Renal cortex interstitium (tissue), 11 donors: ENCODE measurements around the gene CERS6. TPM values are rescaled to one million over a fixed set of nuclear protein-coding genes. Genes with fewer than 3 reads are reported as not detected.
"Not testable (repeated sequence)": the region's sequence is repeated elsewhere in the genome, so short reads cannot be mapped to it uniquely, and the experiment has no call there.

Experiments
- DNase-seq, 11 donors: peaks; one replicate each; pipeline ENCODE4 v3.0.0-alpha.2; 2013; ENCODE audit warnings: low read depth in 9 of 11, low spot score in 4 of 11; ENCODE audit errors: extremely low read depth in 1 of 11
- polyA plus RNA-seq, 3 donors: library from polyadenylated mRNA; unstranded; fragments of 120-200 nt; gene quantifications; one replicate each; pipeline ENCODE4 v1.2.1, GENCODE V29; 2013; ENCODE audit not compliant: insufficient read length in 3 of 3

The CERS6 gene
- polyA plus RNA-seq, 3 donors, result 44.2 to 54.8 (median 47.0) TPM

GRCh38 chr2:168787782-168788376, 331.8 kb downstream of the CERS6 start:
- no peak for DNase-seq

GRCh38 chr2:168789776-168790175, 333.7 kb downstream of the CERS6 start:
- DNase-seq, result no peak

DNA sequence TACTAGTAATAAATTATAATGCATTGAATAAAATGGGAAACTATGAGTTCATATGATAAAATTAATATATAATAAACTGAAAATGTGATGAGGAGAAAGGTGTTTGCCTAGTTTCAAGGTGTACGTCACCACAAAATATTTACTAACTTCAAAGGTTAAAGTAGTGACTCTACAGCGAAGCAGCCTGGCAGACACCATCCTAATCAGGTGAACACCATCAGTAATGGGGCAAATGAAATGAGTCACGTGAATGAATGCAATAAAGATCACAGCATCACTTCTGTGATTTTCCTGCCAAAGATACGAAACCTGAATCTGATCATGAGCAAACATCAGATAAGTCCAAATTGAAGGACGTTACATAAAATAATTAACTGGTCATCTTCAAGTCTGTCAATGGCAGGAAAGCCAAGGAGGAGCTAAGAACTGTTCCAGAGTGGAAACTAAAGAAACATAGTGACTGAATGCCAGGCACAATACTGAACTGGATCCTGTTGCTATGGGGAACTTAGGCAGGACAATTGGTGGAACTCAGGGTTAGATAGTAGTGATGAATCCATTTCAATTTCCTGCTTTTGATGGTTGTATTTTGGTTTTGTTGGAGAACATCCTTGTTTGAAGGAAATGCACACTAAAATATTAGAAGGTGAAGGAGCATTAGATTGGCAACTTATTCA, 334.3 kb downstream of the CERS6 start:
- DNase-seq, result no peak

DNA sequence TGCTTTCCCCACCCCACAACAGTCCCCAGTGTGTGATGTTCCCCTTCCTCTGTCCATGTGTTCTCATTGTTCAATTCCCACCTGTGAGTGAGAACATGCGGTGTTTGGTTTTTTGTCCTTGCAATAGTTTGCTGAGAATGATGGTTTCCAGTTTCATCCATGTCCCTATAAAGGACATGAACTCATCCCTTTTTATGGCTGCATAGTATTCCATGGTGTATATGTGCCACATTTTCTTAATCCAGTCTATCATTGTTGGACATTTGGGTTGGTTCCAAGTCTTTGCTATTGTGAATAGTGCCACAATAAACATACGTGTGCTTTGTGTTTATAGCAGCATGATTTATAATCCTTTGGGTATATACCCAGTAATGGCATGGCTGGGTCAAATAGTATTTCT, 335.1 kb downstream of the CERS6 start:
- not testable (repeated sequence) for DNase-seq

- no peak for DNase-seq
Observed at GRCh38 chr2:168793596-168793995, 337.5 kb downstream of the CERS6 start.

- DNase-seq, result no peak
Observed at GRCh38 chr2:168794968-168795367, 338.9 kb downstream of the CERS6 start.

DNA sequence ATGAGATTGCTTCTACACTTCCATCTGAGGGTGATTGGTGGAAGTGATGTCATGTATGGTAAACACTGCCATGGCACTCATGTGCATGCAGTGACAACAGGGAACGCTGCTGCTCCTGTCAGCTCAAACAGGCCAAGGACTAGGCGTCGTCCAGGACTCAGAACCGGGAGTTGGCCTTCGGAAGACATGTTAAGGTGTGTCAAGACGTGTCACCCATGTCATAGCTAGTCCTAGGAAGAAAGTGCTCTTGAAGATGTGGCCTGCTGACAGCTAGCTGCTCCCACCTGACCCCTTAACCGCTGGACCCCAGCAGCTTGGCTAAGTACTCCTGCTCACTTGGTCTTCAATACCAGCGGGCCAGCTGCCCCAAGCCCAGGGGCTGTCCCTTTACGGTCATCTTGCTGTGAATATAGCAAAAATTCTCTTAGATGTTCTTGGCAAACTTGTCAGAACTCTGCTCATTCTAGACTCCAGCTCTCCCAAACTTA, 340.1 kb downstream of the CERS6 start:
- DNase-seq, result no peak

DNA sequence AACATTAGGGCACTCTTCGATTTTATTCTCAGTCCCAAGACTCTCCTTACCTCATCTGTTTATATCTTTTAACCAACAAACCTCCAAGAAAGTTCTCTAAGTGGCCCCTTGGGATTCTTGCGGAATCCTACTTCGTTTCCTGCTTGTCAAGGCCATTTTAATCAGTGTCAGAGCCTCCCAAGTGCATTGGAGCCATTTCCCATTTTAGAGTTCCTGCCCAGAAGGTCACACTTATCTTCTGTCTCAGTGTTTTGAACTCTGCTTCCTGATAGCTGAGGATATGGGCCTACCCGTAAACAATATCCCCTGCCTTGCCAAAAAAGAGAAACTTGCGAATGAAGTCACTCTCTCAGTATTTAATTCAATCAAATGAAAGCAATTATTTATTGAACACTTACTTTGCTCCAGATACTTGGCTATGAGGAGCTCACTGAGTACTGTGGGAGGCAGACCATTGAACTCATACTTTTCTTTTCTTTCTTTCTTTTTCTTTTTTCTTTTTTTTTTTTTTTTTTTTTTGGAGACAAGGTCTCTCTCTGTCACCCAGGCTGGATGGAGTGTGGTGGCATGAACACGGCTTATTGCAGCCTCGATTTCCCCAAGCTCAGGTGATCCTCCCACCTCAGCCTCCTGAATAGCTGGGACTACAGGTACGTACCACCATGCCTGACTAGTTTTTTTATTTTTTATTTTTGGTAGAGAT, 340.7 kb downstream of the CERS6 start:
- peak in 1 of 11 donors; percentile 45 for DNase-seq

DNA sequence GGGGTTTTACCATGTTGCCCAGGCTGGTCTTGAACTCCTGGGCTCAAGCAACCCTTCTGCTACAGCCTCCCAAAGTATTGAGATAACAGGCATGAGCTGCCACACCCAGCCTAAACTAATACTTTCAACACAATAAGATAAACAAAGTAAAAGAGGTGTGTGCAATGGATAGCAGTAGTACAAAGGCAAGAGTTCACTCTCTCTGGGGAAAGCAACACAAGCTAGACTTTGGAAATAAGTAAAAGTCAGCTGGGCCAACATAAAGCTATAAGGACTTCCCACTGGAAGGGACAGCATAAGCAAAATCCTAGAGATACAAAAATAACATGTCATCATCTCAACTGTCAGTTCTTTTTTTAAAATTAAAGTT, 341.2 kb downstream of the CERS6 start:
- no peak for DNase-seq

DNA sequence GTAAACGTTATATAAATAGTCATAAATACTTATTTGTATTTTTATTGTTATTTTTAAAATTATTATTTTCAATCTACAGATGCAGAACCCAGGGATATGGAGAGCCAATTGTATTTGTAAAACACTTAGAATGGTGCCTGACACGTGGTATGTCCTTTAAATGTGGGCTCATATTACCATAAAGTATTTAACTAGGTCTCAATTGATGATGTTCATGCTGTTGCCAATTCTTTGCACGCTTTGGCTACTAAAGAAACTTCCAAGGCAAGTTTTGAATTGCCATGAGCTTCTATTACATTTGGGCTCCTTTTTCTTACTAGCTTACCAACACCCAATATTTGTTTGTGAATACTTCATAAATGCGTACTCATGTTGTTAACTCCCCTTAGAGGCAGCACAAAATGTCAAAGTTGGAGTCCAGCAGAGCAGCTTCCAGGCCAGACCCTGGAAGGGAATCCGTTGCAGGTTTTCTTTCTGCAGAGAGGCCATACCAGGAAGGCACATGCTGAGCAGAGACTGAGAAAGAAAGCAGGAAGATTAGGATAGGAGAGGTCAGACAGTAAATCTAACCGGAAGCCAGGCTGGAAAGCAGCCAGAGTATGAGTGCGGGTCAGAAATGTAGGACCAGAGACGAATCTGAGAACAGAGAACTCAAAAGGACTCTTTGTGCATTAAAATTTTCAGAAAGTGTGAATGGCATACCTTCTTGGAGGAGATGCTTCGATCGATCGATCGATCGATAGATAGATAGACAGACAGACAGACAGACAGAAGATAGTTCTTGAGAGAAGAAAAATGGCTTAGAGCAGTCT, 342.2 kb downstream of the CERS6 start:
- DNase-seq, result no peak

- no peak for DNase-seq
Observed at GRCh38 chr2:168798888-168799410, 342.9 kb downstream of the CERS6 start.

GRCh38 chr2:168801471-168801870, 345.4 kb downstream of the CERS6 start:
- no peak for DNase-seq

- peak in 1 of 11 donors; percentile 40 for DNase-seq
Observed at GRCh38 chr2:168801961-168802858, 346.1 kb downstream of the CERS6 start, which contains the start of gene NOSTRIN. Gene NOSTRIN (plus strand): TSS chr2:168802637. CDS start chr2:168802647, 10 bp downstream.

- no peak for DNase-seq
Observed at GRCh38 chr2:168802859-168803725, 347.0 kb downstream of the CERS6 start.

- DNase-seq, result no peak
Observed at GRCh38 chr2:168804214-168804613, 348.1 kb downstream of the CERS6 start.

GRCh38 chr2:168805615-168806014, 349.5 kb downstream of the CERS6 start:
- no peak for DNase-seq

GRCh38 chr2:168809537-168809936, 353.5 kb downstream of the CERS6 start:
- no peak for DNase-seq
